GM19099 (cell line): Measurements from ENCODE around the gene SETX.

Source experiments
- POLR2A ChIP-seq: IDR thresholded peaks from 3 replicates; pipeline ENCODE4 v1.6.1; 2011; ENCODE audit warnings: low read depth; ENCODE audit not compliant: insufficient read length; ENCODE audit errors: extremely low read depth

Gene SETX

GRCh38 chr9:132268725-132269352, 85.9 kb downstream of the SETX start:
- TF ChIP-seq POLR2A = no peak

GRCh38 chr9:132267660-132268059, 87.1 kb downstream of the SETX start:
- TF ChIP-seq POLR2A = no peak

GRCh38 chr9:132266017-132266416, 88.8 kb downstream of the SETX start:
- TF ChIP-seq POLR2A = no peak

- TF ChIP-seq POLR2A = no peak
Measured at GRCh38 chr9:132260846-132261245, 93.9 kb downstream of the SETX start.

- no peak for TF ChIP-seq POLR2A
Measured at GRCh38 chr9:132250324-132251262, 104.2 kb downstream of the SETX start.

GRCh38 chr9:132249690-132250089, 105.1 kb downstream of the SETX start:
- no peak for TF ChIP-seq POLR2A

GRCh38 chr9:132249123-132249522, 105.7 kb downstream of the SETX start:
- no peak for TF ChIP-seq POLR2A

- no peak for TF ChIP-seq POLR2A
Measured at GRCh38 chr9:132247942-132248341, 106.8 kb downstream of the SETX start.

GRCh38 chr9:132245465-132245864, 109.3 kb downstream of the SETX start:
- no peak for TF ChIP-seq POLR2A

GRCh38 chr9:132244582-132245455, 110.0 kb downstream of the SETX start:
- TF ChIP-seq POLR2A = no peak

GRCh38 chr9:132243156-132244074, 111.4 kb downstream of the SETX start:
- TF ChIP-seq POLR2A = no peak

- no peak for TF ChIP-seq POLR2A
Measured at GRCh38 chr9:132242621-132243155, 112.1 kb downstream of the SETX start.

- TF ChIP-seq POLR2A = no peak
Measured at GRCh38 chr9:132241840-132242620, 112.8 kb downstream of the SETX start.
